ENCODE measurements around the gene STMN3. TPM values are rescaled to one million over a fixed set of nuclear protein-coding genes. Genes with fewer than 3 reads are reported as not detected.

STMN3 gene
- total and polyA plus RNA-seq, 2 donors from 2014 or later = 20.6 to 84.9 TPM

DNA sequence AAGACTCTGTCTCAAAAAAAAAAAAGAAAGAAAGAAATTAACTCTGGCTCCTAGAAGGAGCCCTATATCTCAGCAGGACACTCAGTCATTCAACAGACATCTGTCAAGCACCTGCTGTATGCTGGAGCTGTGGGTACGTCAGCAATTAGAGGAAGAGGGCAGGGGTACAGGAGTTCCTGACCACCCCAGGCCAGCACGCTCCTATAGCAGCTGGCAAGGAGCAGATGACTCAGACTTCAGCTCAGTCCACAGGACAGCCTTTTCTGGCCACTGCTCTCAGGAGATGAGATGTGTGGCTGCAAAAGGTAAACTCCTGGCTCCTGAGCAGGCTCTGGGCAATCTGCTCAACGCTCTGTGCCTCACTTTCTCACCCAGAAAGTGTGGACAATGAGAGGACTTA is 3.2 kb upstream of the STMN3 start:
- FAIRE-seq (no peak), DNase-seq (no peak)
- no peaks in the 10 kb centered on the region for H3K9me3 ChIP-seq (ENCODE audit: control insufficient read depth in 2 of 3, insufficient read depth in 1 of 3, low read length in 3 of 3)
- no peak overlapping the region for H3K9ac ChIP-seq (ENCODE audit: low read length in 3 of 3)
- no peaks in the 10 kb centered on the region for H3K36me3 ChIP-seq (ENCODE audit: control insufficient read depth in 2 of 3, insufficient read depth in 3 of 3, low read length in 3 of 3)
- H3K27me3 ChIP-seq (ENCODE audit: control insufficient read depth, insufficient read depth, low read length) = no peaks in the 10 kb centered on the region
- peaks cover 0 to 29% (median 5%) of the 10 kb centered on the region in 3 donors for H3K4me1 ChIP-seq (ENCODE audit: control insufficient read depth in 2 of 3, insufficient read depth in 2 of 3, low read depth in 1 of 3, low read length in 3 of 3)
- no peak overlapping the region for H3K27ac ChIP-seq (ENCODE audit: low read depth in 2 of 2, low read length in 2 of 2)
- no peak overlapping the region for H3K4me3 ChIP-seq (ENCODE audit: low read length in 3 of 3)
- TF ChIP-seq, protein P1, sequence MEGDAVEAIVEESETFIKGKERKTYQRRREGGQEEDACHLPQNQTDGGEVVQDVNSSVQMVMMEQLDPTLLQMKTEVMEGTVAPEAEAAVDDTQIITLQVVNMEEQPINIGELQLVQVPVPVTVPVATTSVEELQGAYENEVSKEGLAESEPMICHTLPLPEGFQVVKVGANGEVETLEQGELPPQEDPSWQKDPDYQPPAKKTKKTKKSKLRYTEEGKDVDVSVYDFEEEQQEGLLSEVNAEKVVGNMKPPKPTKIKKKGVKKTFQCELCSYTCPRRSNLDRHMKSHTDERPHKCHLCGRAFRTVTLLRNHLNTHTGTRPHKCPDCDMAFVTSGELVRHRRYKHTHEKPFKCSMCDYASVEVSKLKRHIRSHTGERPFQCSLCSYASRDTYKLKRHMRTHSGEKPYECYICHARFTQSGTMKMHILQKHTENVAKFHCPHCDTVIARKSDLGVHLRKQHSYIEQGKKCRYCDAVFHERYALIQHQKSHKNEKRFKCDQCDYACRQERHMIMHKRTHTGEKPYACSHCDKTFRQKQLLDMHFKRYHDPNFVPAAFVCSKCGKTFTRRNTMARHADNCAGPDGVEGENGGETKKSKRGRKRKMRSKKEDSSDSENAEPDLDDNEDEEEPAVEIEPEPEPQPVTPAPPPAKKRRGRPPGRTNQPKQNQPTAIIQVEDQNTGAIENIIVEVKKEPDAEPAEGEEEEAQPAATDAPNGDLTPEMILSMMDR (IDR thresholded peaks at IDR 0.05; ENCODE audit: borderline replicate concordance, extremely low read depth, insufficient read depth) = no peak
- intact Hi-C loops (cut with DNase I) = no loop called here

- Histone ChIP-seq H3K27ac (ENCODE audit: low read depth in 2 of 2, low read length in 2 of 2) (no peak overlapping the region), H3K9ac (ENCODE audit: low read length in 3 of 3) (no peak overlapping the region), H3K36me3 (ENCODE audit: control insufficient read depth in 2 of 3, insufficient read depth in 3 of 3, low read length in 3 of 3) (no peaks in the 10 kb centered on the region), H3K27me3 (ENCODE audit: control insufficient read depth, insufficient read depth, low read length) (no peaks in the 10 kb centered on the region), H3K4me1 (ENCODE audit: control insufficient read depth in 2 of 3, insufficient read depth in 2 of 3, low read depth in 1 of 3, low read length in 3 of 3) (peaks cover 0 to 29% (median 5%) of the 10 kb centered on the region in 3 donors), H3K4me3 (ENCODE audit: low read length in 3 of 3) (no peak overlapping the region), H3K9me3 (ENCODE audit: control insufficient read depth in 2 of 3, insufficient read depth in 1 of 3, low read length in 3 of 3) (no peaks in the 10 kb centered on the region)
- intact Hi-C loops (cut with DNase I) = no loop called here
- no peak for DNase-seq
- no peak for FAIRE-seq
- TF ChIP-seq, protein P1 (IDR thresholded peaks at IDR 0.05; ENCODE audit: borderline replicate concordance, extremely low read depth, insufficient read depth) = no peak
Observed at GRCh38 chr20:63655249-63655648, 2.0 kb upstream of the STMN3 start.

DNA sequence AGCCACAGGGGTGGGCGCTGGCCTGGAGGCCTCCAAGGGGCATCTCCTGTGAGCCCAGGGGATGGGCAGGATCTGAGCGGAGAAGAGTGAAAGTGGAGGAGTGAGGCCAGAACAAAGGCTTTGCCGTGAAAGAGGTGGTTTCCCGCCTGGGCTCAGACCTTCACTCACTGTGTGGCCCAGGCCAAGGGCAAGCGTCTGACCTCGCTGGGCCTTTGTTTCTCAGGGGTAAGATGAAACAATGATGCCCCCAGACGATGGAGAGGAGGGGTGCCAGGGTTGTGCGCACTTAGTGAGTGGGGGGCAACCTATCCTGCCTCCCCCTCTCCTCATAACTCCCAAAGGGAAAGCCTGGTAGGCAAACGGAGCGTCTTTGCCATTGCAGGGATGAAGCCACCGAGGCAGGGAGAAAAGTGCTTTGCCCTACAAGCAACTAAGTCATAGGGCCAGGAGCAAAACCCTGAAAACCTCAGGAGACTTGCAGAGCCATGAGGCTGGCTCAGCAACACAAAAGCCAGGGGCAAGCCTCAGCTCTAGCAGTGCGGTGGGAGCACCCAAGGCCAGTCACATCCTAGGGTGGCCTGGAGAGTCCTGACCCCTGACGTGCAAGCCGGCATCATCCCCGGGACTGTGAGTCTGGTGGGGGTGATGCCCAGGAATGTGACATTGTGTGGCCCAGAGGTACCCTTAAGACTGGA is 897 bp upstream of the STMN3 start:
- peaks cover 0 to 25% (median 5%) of the 10 kb centered on the region in 3 donors for H3K4me1 ChIP-seq (ENCODE audit: control insufficient read depth in 2 of 3, insufficient read depth in 2 of 3, low read depth in 1 of 3, low read length in 3 of 3)
- TF ChIP-seq, protein P1 (IDR thresholded peaks at IDR 0.05; ENCODE audit: borderline replicate concordance, extremely low read depth, insufficient read depth) = no peak
- FAIRE-seq (no peak), DNase-seq (peak in 1 of 5 donors; percentile 61)
- H3K27ac ChIP-seq (ENCODE audit: low read depth in 2 of 2, low read length in 2 of 2) = no peak overlapping the region
- no peaks in the 10 kb centered on the region for H3K27me3 ChIP-seq (ENCODE audit: control insufficient read depth, insufficient read depth, low read length)
- no peaks in the 10 kb centered on the region for H3K9me3 ChIP-seq (ENCODE audit: control insufficient read depth in 2 of 3, insufficient read depth in 1 of 3, low read length in 3 of 3)
- H3K9ac ChIP-seq (ENCODE audit: low read length in 3 of 3) = no peak overlapping the region
- H3K36me3 ChIP-seq (ENCODE audit: control insufficient read depth in 2 of 3, insufficient read depth in 3 of 3, low read length in 3 of 3) = no peaks in the 10 kb centered on the region
- peak overlapping the region in 1 of 3 donors; percentile 46 for H3K4me3 ChIP-seq (ENCODE audit: low read length in 3 of 3)
- intact Hi-C loops (cut with DNase I) = no loop called here

Measured in kidney (tissue), 14 donors.